Transverse colon (tissue), 4 donors: ENCODE data around the gene VPS37D. TPM values are rescaled to one million over a fixed set of nuclear protein-coding genes. Genes with fewer than 3 reads are reported as not detected.
"Not testable (repeated sequence)": the region's sequence is repeated elsewhere in the genome, so short reads cannot be mapped to it uniquely, and the experiment has no call there.

ENCODE experiments used
- DNase-seq: peaks from one replicate; pipeline ENCODE4 v3.0.0-alpha.2; 2019
- H3K27ac ChIP-seq, 4 donors: fragments of 200-600 bp; sonication (generic); 2 replicates each; pipeline ENCODE4 v1.5.1; 2016 to 2018; ENCODE audit warnings: inconsistent platforms in 4 of 4
- H3K27me3 ChIP-seq: fragments of 200-600 bp; sonication (generic); 2 replicates; pipeline ENCODE4 v1.5.1; 2017; ENCODE audit warnings: inconsistent platforms
- H3K36me3 ChIP-seq, 4 donors: fragments of 200-600 bp; sonication (generic); 2 replicates each; pipeline ENCODE4 v1.5.1; 2017 to 2019; ENCODE audit warnings: inconsistent platforms in 4 of 4
- H3K4me1 ChIP-seq, 4 donors: fragments of 200-600 bp; sonication (generic); 2 replicates each; pipeline ENCODE4 v1.5.1; 2017 to 2020; ENCODE audit warnings: inconsistent platforms in 4 of 4
- H3K4me3 ChIP-seq, 4 donors: fragments of 200-600 bp; sonication (generic); 1 replicate in 1 of 4; 2 replicates in 3 of 4; pipeline versions ENCODE4 v1.5.1 to v1.6.1; 2017 to 2019; ENCODE audit warnings: inconsistent platforms in 4 of 4
- H3K9me3 ChIP-seq, 2 donors: fragments of 200-600 bp; sonication (generic); 2 replicates each; pipeline ENCODE4 v1.5.1; 2017 to 2019; ENCODE audit warnings: inconsistent platforms in 2 of 2
- CTCF ChIP-seq, 5 experiments: fragments of 200-600 bp in 3 of 5; fragments of 450-650 bp in 2 of 5; sonication (generic) in 3 of 5; IDR thresholded peaks; 1 replicate in 2 of 5; 2 replicates in 3 of 5; pipeline ENCODE4 v1.5.1; 2016 to 2017; ENCODE audit warnings: antibody characterized with exemption in 5 of 5, inconsistent platforms in 3 of 5, mild to moderate bottlenecking in 2 of 5, moderate library complexity in 1 of 5
- EP300 ChIP-seq: sonication (generic); formaldehyde crosslinking; IDR thresholded peaks from one replicate; pipeline ENCODE4 v1.6.1; 2017; ENCODE audit warnings: antibody characterized with exemption, low read depth
- POLR2A ChIP-seq: fragments of 450-650 bp; IDR thresholded peaks from one replicate; pipeline ENCODE4 v1.6.1; 2016; ENCODE audit warnings: antibody characterized with exemption, mild to moderate bottlenecking, moderate library complexity
- POLR2AphosphoS5 ChIP-seq, 3 donors: sonication (generic); formaldehyde crosslinking; IDR thresholded peaks; one replicate each; pipeline ENCODE4 v1.6.1; 2016; ENCODE audit warnings: antibody characterized with exemption in 3 of 3
- WGBS, 2 donors: methylation state at CpG; one replicate each; pipeline ENCODE4 v1.1.5; 2018; ENCODE audit warnings: low coverage in 1 of 2; 5-methylcytosine and 5-hydroxymethylcytosine counted together
- in situ Hi-C, 4 donors: fragments of 200-750 bp; cut with MboI; loops; one replicate each; pipeline versions ENCODE4 v1.15.0 to v1.15.1; 2017; ENCODE audit warnings: low sequenced_read_pairs in 3 of 4, low pct_ligation_motif_present in 1 of 4, low pct_unique_long_range_greater_than_20kb in 1 of 4
- intact Hi-C: fragments of 100-400 bp; cut with DNase I; formaldehyde crosslinking; loops from one replicate; pipeline ENCODE4 v1.15.1; 2023; ENCODE audit warnings: low total_unique reads
- small RNA-seq, 4 donors: library from RNA; depleted of rRNA; stranded (forward); fragments of <200 nt; gene quantifications; one replicate each; pipeline ENCODE3, GENCODE V24; 2016
- total RNA-seq, 4 donors: library from RNA; depleted of rRNA; stranded (reverse); fragments of >200 nt; gene quantifications; one replicate each; pipeline ENCODE4 v1.1.0, GENCODE V29; 2016

The VPS37D gene
- total RNA-seq, 4 donors from 2014 or later: 0.82 to 3.5 TPM; not detected in 2

- Histone ChIP-seq H3K36me3 (no peaks in the 10 kb centered on the region), H3K27me3 (peaks cover 9% of the 10 kb centered on the region), H3K4me1 (peaks cover 21 to 61% (median 47%) of the 10 kb centered on the region in 4 donors), H3K27ac (peak within 1 kb of the TSS; percentile 68 to 77 (median 76)), H3K4me3 (peak within 1 kb of the TSS; percentile 75 to 94 (median 90)), H3K9me3 (no peaks in the 10 kb centered on the region)
- no peak for TF ChIP-seq EP300
- TF ChIP-seq POLR2AphosphoS5 (IDR thresholded peaks at IDR 0.05): no peak
- TF ChIP-seq POLR2A: no peak
- TF ChIP-seq CTCF (IDR thresholded peaks at IDR 0.05): no peak
- intact Hi-C loops: no loop called here
- peak; percentile 76 for DNase-seq
- WGBS, 2 donors: 1% methylated on average over 36 of the region's 96 CpGs; no CpG with 5 or more reads in 1 of the 2 donors
- in situ Hi-C loops: loop anchor here in 1 of 4 donors (10.0 kb wide), 1 partner anchor 104 kb away; no protein-coding TSS in a partner anchor
Measured at GRCh38 chr7:73718905-73719805, 51.5 kb downstream of the VPS37D start, which contains the start of gene STX1A. TSS of gene STX1A (minus strand) at chr7:73719669. CDS start at chr7:73719631, 38 bp downstream.

- H3K4me3 ChIP-seq: peak overlapping the region; percentile 26 to 94 (median 90)
- H3K4me1 ChIP-seq: peaks cover 21 to 61% (median 47%) of the 10 kb centered on the region in 4 donors
- H3K27me3 ChIP-seq: peaks cover 9% of the 10 kb centered on the region
- in situ Hi-C loops (loop anchor here in 3 of 4 donors (5.0 to 10.0 kb wide), 4 partner anchors 55 to 115 kb away; partner anchors contain the start of gene VPS37D (in 1 of the 3)), intact Hi-C loops (no loop called here)
- no peak for TF ChIP-seq EP300
- TF ChIP-seq POLR2A: no peak
- TF ChIP-seq POLR2AphosphoS5 (IDR thresholded peaks at IDR 0.05): no peak
- no peak for TF ChIP-seq CTCF (IDR thresholded peaks at IDR 0.05)
- no peaks in the 10 kb centered on the region for H3K36me3 ChIP-seq
- DNase-seq: no peak
- WGBS, 2 donors: 21% methylated on average over 9 of the region's 16 CpGs; no CpG with 5 or more reads in 1 of the 2 donors
- no peaks in the 10 kb centered on the region for H3K9me3 ChIP-seq
- peak overlapping the region in 1 of 4 donors; percentile 21 for H3K27ac ChIP-seq
Measured at GRCh38 chr7:73719806-73720169, 52.2 kb downstream of the VPS37D start.

GRCh38 chr7:73720443-73720842, 52.8 kb downstream of the VPS37D start:
- in situ Hi-C loops: loop anchor here in 2 of 4 donors (5.0 to 10.0 kb wide), 3 partner anchors 56 to 116 kb away; partner anchors contain the start of gene VPS37D (in 1 of the 2)
- H3K27ac ChIP-seq, H3K36me3 ChIP-seq: not testable (repeated sequence)

GRCh38 chr7:73721377-73721817, 53.8 kb downstream of the VPS37D start:
- Histone ChIP-seq H3K9me3 (no peaks in the 10 kb centered on the region), H3K36me3 (no peaks in the 10 kb centered on the region), H3K27me3 (peaks cover 9% of the 10 kb centered on the region), H3K4me1 (peaks cover 11 to 48% (median 36%) of the 10 kb centered on the region in 4 donors), H3K27ac (peak overlapping the region in 1 of 4 donors; percentile 17), H3K4me3 (no peak overlapping the region)
- in situ Hi-C loops (loop anchor here in 2 of 4 donors (5.0 to 10.0 kb wide), 3 partner anchors 57 to 117 kb away; partner anchors contain the start of gene VPS37D (in 1 of the 2)), intact Hi-C loops (no loop called here)
- peak; percentile 53 for DNase-seq
- 26% methylated on average over 3 of the region's 3 CpGs; no CpG with 5 or more reads in 1 of the 2 donors for WGBS, 2 donors
- TF ChIP-seq POLR2A (no peak), POLR2AphosphoS5 (IDR thresholded peaks at IDR 0.05) (no peak), CTCF (IDR thresholded peaks at IDR 0.05) (no peak), EP300 (no peak)

More at GRCh38 chr7:73720443-73720842, 52.8 kb downstream of the VPS37D start:
- H3K27me3 ChIP-seq, DNase-seq, intact Hi-C loops, H3K4me3 ChIP-seq, H3K9me3 ChIP-seq: not testable (repeated sequence)
- WGBS, 2 donors: 85 to 87% methylated on average over 9 of the region's 9 CpGs
- peaks cover 19 to 58% (median 45%) of the 10 kb centered on the region in 4 donors for H3K4me1 ChIP-seq

Small RNA genes within 50 kb of the gene (small RNA-seq; reads per million reads assigned to genes)
- 0 to 0.28 (median 0) reads per million in 4 donors for gene MIR4284

Other genes starting within 250 kb of the VPS37D start
- gene FZD9, start 234.1 kb upstream of the VPS37D start, total RNA-seq: 1 to 10 TPM in 1 of 4 donors, under 1 TPM in 2, not detected in 1; 0.48 to 2.2 (median 0.82) TPM
- 10 to 100 TPM; 28.7 to 48.0 (median 33.7) TPM for gene BAZ1B, start 145.5 kb upstream of the VPS37D start, total RNA-seq
- 10 to 100 TPM; 75.7 to 96.1 (median 86.0) TPM for gene BCL7B, start 110.1 kb upstream of the VPS37D start, total RNA-seq
- 10 to 100 TPM; 31.9 to 56.3 (median 46.2) TPM for gene TBL2, start 89.3 kb upstream of the VPS37D start, total RNA-seq
- gene MLXIPL, start 43.3 kb upstream of the VPS37D start, total RNA-seq: 100 to 1,000 TPM in 1 of 4 donors, 10 to 100 TPM in 3; 17.3 to 106 (median 28.4) TPM
- 10 to 100 TPM in 1 of 4 donors, 1 to 10 TPM in 3; 1.9 to 26.7 (median 6.8) TPM for gene DNAJC30, start 15.6 kb downstream of the VPS37D start, total RNA-seq
- gene BUD23, start 15.8 kb downstream of the VPS37D start, total RNA-seq: 10 to 100 TPM; 12.0 to 55.9 (median 30.3) TPM
- gene STX1A, start 51.8 kb downstream of the VPS37D start, total RNA-seq: 1 to 10 TPM; 4.1 to 6.0 (median 5.0) TPM
- 100 to 1,000 TPM; 108 to 177 (median 117) TPM for gene ABHD11, start 71.0 kb downstream of the VPS37D start, total RNA-seq
- 1,000 to 10,000 TPM in 3 of 4 donors, 100 to 1,000 TPM in 1; 672 to 1,662 (median 1,512) TPM for gene CLDN3, start 102.4 kb downstream of the VPS37D start, total RNA-seq
- gene CLDN4, start 163.2 kb downstream of the VPS37D start, total RNA-seq: 1,000 to 10,000 TPM in 1 of 4 donors, 100 to 1,000 TPM in 3; 555 to 1,122 (median 815) TPM
- gene METTL27, start 174.7 kb downstream of the VPS37D start, total RNA-seq: 10 to 100 TPM in 1 of 4 donors, 1 to 10 TPM in 3; 2.6 to 29.5 (median 5.1) TPM
- gene TMEM270, start 193.3 kb downstream of the VPS37D start, total RNA-seq: not detected